H1 (cell line): ENCODE data around the gene AKR1B15. TPM values are rescaled to one million over a fixed set of nuclear protein-coding genes. Genes with fewer than 3 reads are reported as not detected.

Experiments used
- CHD2 ChIP-seq: IDR thresholded peaks from 2 replicates; pipeline ENCODE4 v1.6.1; 2012; ENCODE audit warnings: low read length, improper control_type of control experiment
- CTCF ChIP-seq, 3 experiments: IDR thresholded peaks; 1 replicate in 2 of 3; 2 replicates in 1 of 3; pipeline versions ENCODE4 v1.5.1 to v1.6.1; 2011; ENCODE audit warnings: low read length in 3 of 3, mild to moderate bottlenecking in 3 of 3, inconsistent platforms in 2 of 3, low read depth in 1 of 3, moderate library complexity in 1 of 3; ENCODE audit not compliant: insufficient read depth in 1 of 3; ENCODE audit errors: control extremely low read depth in 1 of 3
- RFX5 ChIP-seq: IDR thresholded peaks from 2 replicates; pipeline ENCODE4 v1.6.1; 2011; ENCODE audit warnings: low read depth, low read length, improper control_type of control experiment, borderline replicate concordance
- USF2 ChIP-seq: IDR thresholded peaks from 2 replicates; pipeline ENCODE4 v1.6.1; 2011; ENCODE audit warnings: low read length, improper control_type of control experiment
- polyA plus RNA-seq, 7 experiments: library from polyadenylated mRNA; depleted of rRNA in 3 of 7; stranded (reverse) in 5 of 7; unstranded in 2 of 7; fragments of >200 nt in 5 of 7; fragments of 200-250 nt in 2 of 7; gene quantifications; 1 replicate in 5 of 7; 2 replicates in 1 of 7; 4 replicates in 1 of 7; pipeline versions ENCODE4 v1.2.1 to v1.2.3, GENCODE V29; 2011 to 2013; ENCODE audit warnings: missing spikeins in 2 of 7, mixed read lengths in 2 of 7
- total RNA-seq: library from RNA; stranded (reverse); fragmentation: NEBNext Ultra II Directional; extraction: Animal tissue kit (Norgen Biotek cat#: 25700); gene quantifications from 2 replicates; pipeline ENCODE4 v1.2.1, GENCODE V29; 2021

AKR1B15 gene
- total and polyA plus RNA-seq, 2 of the 8 experiments (the other 6 are each of a cell fraction or from before 2014, with no cell fraction given): 0.15 to 0.47 TPM

GRCh38 chr7:134616611-134617010 is 67.7 kb downstream of the AKR1B15 start (continued):
- TF ChIP-seq USF2 (no peak), CTCF (IDR thresholded peaks at IDR 0.05; ENCODE audit: control extremely low read depth in 1 of 3, insufficient read depth in 1 of 3, low read depth in 1 of 3, low read length in 3 of 3) (no peak), CHD2 (no peak), RFX5 (no peak)
